ENCODE data around the gene ARID1B. TPM values are rescaled to one million over a fixed set of nuclear protein-coding genes. Genes with fewer than 3 reads are reported as not detected.

The ARID1B gene
- total RNA-seq, 2 donors from 2014 or later = 66.7 to 67.3 TPM

DNA sequence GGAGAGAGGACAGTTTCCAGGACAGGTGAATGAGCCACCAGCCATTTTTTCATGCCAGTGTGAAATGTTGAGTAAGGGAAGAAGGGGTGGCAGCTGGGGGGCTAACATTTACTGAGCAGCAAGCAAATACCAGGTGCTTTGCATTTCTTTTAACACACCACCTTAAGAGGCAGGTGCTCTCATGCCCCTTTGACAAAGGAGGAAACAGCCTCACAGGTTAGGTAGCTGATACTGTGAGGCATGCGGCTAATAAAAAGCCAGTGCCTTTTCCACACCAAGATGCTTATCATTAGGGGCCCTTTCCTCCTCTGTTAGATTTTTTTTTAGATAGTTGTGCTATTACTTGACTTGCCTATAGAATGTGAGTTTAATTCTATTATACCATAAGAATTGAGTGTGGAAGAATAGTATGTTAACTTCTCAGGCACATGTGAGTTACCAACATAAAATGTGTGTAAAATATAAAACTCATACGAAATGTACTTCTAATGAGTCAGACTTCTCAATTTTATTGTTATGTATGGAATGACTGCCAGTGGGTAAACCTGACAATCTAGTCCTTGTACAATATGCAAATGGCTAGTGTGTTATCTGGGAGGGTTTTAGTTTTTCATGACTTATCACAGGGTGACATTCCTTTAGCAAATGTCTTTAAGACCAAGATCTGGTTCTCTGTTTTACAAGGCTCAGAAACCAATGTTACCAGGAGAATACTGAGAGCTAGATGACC, 286.2 kb downstream of the ARID1B start:
- H3K27me3 Mint-ChIP-seq = no peaks in the 10 kb centered on the region
- no peaks in the 10 kb centered on the region for H3K36me3 Mint-ChIP-seq (ENCODE audit: low read depth)

DNA sequence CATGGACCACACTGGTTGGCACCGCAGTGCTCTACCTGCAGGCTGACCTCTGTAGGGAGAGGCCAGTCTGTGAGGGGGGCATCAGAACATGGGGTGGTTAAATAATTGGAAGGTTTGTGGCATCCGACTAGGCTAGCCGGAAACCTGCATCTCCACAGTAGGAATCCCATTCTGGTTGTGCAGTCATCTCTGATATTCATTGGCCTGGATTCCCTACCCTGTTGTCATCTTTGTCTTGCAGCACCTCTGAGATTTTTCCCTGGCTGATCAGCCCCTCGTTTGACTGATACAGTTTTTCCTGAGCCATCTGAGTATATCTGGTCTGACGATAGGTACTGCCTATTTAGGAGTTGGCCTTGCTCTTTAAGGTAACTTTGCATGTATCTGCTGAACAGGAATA, 286.7 kb downstream of the ARID1B start:
- no peak for ATAC-seq (replicated peaks)
- Mint-ChIP-seq H3K4me1 (peaks cover 33% of the 10 kb centered on the region), H3K27ac (no peak overlapping the region), H3K9me3 (no peaks in the 10 kb centered on the region), H3K27me3 (no peaks in the 10 kb centered on the region), H3K4me3 (no peak overlapping the region), H3K36me3 (ENCODE audit: low read depth) (no peaks in the 10 kb centered on the region)

More for the DNA sequence above, 286.2 kb downstream of the ARID1B start:
- Mint-ChIP-seq H3K4me3 (no peak overlapping the region), H3K9me3 (no peaks in the 10 kb centered on the region), H3K27ac (no peak overlapping the region), H3K4me1 (peaks cover 31% of the 10 kb centered on the region)
- ATAC-seq (replicated peaks) = peak; percentile 90

DNA sequence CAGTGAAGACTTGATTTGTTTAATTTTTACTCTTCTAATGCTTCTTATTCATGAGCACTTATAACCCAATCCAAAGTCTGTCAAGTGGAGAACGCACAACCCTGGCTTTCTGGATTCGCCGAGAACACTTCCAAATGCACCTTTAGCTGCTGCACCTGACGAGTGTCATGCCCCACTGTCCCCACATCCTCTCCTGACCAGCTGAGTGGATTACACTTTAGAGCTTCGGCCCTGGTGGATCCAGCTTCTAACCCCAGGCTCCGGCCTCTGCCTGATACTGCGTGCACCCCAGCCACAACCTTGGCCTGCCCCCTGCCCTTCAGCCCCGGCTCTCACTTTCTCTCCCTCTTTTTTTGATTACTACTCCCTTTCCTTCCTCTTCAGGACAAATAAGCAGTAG, 287.3 kb downstream of the ARID1B start:
- no peak overlapping the region for H3K27ac Mint-ChIP-seq
- H3K4me1 Mint-ChIP-seq = peaks cover 34% of the 10 kb centered on the region

DNA sequence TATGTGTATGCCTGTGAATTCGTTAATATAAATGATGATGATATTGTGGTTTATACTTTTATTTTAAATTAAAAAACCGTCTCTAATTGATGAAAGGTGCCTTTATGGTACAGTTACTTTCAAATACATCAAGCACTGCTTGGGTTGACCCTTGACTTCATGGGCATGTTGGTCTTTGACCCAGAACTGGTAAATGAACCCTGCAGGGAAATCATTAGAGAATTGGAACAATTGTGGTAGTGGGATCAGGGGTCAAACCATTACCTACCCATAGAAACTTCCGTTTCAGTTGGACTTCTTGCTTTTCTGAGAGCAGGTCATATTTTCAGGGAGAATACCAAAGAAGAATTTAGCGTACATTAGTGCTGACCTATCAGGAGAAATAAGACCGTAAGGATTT, 288.2 kb downstream of the ARID1B start:
- Mint-ChIP-seq H3K4me1 (peaks cover 36% of the 10 kb centered on the region), H3K4me3 (no peak overlapping the region), H3K27me3 (no peaks in the 10 kb centered on the region), H3K27ac (no peak overlapping the region), H3K36me3 (ENCODE audit: low read depth) (no peaks in the 10 kb centered on the region), H3K9me3 (no peaks in the 10 kb centered on the region)
- ATAC-seq (replicated peaks) = no peak

More for the DNA sequence above, 287.3 kb downstream of the ARID1B start:
- H3K9me3 Mint-ChIP-seq = no peaks in the 10 kb centered on the region
- no peaks in the 10 kb centered on the region for H3K27me3 Mint-ChIP-seq
- H3K4me3 Mint-ChIP-seq = no peak overlapping the region
- no peaks in the 10 kb centered on the region for H3K36me3 Mint-ChIP-seq (ENCODE audit: low read depth)
- ATAC-seq (replicated peaks) = no peak

DNA sequence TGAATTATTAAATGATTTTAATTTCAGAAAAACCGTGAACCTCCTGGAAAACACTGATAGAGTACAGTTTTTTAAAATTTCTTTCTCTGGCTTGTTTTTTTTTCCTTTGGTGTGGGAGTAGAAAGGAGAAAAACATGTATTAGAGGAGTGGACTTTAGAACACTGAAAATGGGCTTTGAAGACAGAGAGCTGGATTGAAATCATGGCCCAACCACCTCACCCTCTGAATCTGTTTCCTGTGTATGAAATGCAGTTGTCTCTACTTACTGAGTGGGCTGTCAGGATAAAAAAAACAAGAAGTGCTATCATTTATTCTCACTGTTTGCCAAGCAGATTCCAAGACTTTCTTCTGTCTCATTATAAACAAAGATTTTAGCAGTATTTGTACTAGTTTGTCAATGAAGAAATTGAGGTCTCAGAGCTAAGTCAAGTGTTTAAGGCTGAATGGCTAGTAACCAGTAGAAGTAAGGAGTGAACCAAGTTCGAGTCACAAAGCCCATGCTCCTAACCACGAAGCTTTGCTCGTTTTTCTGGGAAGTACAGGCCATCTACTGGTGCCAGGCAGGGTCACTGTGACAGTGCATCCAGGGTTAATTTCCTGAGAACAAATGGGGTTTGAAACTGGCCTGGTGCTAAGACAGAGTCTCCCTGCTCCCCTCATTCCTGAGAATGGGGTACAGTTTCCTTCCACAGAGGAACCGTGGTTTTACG, 289.8 kb downstream of the ARID1B start:
- H3K4me3 Mint-ChIP-seq = no peak overlapping the region
- H3K27ac Mint-ChIP-seq = peak overlapping the region; percentile 76
- no peak for ATAC-seq (replicated peaks)
- no peaks in the 10 kb centered on the region for H3K27me3 Mint-ChIP-seq
- H3K36me3 Mint-ChIP-seq (ENCODE audit: low read depth) = no peaks in the 10 kb centered on the region
- no peaks in the 10 kb centered on the region for H3K9me3 Mint-ChIP-seq
- peaks cover 38% of the 10 kb centered on the region for H3K4me1 Mint-ChIP-seq

DNA sequence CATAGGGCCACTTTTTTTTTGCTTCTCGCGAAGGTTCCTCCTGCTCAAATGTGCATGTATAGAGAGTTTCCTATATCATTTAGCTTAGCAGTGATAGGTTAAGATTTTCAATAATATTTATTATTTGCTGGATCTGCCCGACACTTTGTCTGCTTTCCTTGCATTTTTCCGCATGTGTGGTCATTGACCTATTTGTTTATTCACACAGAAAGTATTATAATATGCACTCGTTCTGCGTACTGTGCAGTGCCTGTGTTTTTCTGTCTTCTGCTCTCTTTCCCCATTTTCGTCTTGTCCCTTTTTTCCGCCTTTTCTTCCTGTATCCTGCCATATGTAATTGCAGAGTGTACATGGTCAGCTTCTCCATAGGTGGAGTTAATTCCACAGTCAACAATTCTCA, 290.3 kb downstream of the ARID1B start:
- Mint-ChIP-seq H3K36me3 (ENCODE audit: low read depth) (no peaks in the 10 kb centered on the region), H3K27me3 (no peaks in the 10 kb centered on the region), H3K4me3 (no peak overlapping the region), H3K4me1 (peaks cover 38% of the 10 kb centered on the region), H3K27ac (no peak overlapping the region), H3K9me3 (no peaks in the 10 kb centered on the region)
- no peak for ATAC-seq (replicated peaks)

DNA sequence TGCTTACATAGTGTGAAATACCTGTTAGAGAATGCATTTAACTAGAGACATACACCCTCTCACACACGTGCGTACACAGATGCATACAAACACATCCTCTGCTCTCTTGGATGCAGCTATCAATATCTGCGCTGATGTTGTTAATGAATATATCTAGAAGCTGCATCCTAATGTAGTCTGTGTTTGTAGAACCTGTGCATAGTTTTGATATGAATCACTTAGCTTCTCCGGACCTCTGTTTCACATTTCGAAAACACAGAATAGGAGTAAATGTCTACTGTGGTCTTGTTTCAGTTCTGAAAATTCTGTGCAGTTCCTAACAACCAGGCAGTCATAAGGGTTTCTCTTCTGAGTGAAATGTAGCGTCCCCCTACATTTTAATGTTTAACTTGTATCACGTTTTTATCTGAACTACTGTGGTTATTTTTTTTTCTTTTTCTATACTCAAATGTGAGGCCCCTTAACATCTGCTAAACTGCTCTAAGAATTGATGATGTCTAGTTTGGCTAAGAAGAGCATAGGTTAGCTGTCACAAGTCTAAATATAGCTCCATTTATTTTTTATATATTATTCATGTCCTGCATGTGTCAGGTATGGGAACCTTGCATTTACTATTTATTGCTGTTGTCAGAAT, 291.6 kb downstream of the ARID1B start:
- Mint-ChIP-seq H3K9me3 (no peaks in the 10 kb centered on the region), H3K36me3 (ENCODE audit: low read depth) (peaks cover 6% of the 10 kb centered on the region), H3K27ac (peak overlapping the region; percentile 74), H3K4me3 (peak overlapping the region; percentile 50), H3K4me1 (peaks cover 31% of the 10 kb centered on the region), H3K27me3 (no peaks in the 10 kb centered on the region)
- peak; percentile 92 for ATAC-seq (replicated peaks)

DNA sequence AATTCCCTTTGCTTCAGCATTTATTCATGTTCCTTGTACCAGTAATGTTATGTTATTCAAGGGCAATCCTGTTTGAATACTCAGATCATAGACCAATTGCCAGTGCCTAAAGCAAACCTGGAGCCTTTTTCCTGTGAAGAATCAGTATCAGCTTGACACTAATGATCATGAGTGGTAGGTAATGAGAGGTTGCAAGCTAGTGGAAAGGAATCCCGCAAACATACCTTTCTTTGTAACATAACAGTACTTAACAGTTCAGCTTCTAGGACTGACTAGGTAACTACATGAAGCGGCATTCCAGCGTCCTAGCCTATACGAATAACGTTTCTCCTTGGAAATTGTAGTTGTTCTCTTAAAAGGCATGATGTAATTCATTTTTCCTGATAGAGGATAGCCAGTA, 292.4 kb downstream of the ARID1B start:
- ATAC-seq (replicated peaks) = no peak
- H3K27ac Mint-ChIP-seq = no peak overlapping the region
- peaks cover 34% of the 10 kb centered on the region for H3K4me1 Mint-ChIP-seq
- H3K27me3 Mint-ChIP-seq = no peaks in the 10 kb centered on the region
- H3K36me3 Mint-ChIP-seq (ENCODE audit: low read depth) = peaks cover 14% of the 10 kb centered on the region
- H3K9me3 Mint-ChIP-seq = no peaks in the 10 kb centered on the region
- no peak overlapping the region for H3K4me3 Mint-ChIP-seq

DNA sequence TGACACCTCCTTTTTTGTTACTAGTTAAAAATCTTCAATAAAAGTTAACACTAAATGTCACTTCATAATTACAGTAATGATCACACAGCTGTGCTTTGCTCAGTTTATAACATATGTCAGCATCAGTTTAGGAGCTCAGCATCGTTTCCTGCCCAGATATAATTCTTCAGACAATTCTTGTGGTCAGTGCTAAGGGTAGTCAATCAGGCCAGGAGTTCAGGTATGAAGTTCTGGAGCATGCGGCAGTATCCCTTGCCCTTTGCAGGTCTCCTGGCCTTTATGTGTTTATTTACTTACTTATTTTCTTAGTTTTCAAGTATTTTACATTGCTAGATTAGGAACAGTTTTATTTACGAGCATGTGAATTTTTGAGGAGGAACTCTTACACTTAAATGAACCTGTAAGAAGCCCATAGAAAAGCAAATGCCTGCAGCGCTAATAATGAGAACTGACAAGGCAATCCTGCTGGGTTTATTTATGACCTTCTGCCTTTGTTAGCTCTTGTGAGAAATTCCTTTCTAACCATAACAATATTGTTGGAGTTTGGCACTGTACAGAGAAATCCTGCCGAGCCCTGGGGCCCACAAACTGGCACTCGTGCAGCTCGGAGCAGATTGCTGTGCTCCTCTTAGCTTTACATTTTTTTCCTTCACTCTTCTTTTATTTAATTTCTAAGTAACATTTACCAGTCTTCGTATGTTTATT, 293.4 kb downstream of the ARID1B start:
- Mint-ChIP-seq H3K4me1 (peaks cover 39% of the 10 kb centered on the region), H3K27ac (no peak overlapping the region), H3K4me3 (no peak overlapping the region), H3K36me3 (ENCODE audit: low read depth) (peaks cover 17% of the 10 kb centered on the region), H3K9me3 (no peaks in the 10 kb centered on the region), H3K27me3 (no peaks in the 10 kb centered on the region)
- ATAC-seq (replicated peaks) = no peak

DNA sequence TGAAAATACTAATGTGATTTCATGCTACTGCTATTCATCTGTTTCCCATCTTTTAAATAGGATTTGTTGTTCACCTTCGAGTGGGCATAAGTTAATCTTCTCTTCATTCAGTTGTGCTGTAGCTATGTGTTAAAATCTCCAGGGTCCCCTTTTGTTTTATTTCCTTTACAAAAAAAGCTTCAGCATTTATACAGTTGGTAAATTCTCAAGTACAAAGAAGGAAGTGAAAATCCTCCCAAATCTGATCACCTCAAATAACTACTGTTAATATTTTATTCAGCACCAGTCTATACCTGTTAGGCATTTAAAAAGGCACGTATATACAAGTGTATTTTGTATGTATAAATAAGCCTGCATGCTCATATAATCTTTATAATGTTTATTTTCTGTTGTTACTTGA, 294.9 kb downstream of the ARID1B start:
- Mint-ChIP-seq H3K27ac (no peak overlapping the region), H3K4me3 (no peak overlapping the region), H3K36me3 (ENCODE audit: low read depth) (peaks cover 17% of the 10 kb centered on the region), H3K4me1 (peaks cover 39% of the 10 kb centered on the region), H3K9me3 (no peaks in the 10 kb centered on the region), H3K27me3 (no peaks in the 10 kb centered on the region)
- no peak for ATAC-seq (replicated peaks)

DNA sequence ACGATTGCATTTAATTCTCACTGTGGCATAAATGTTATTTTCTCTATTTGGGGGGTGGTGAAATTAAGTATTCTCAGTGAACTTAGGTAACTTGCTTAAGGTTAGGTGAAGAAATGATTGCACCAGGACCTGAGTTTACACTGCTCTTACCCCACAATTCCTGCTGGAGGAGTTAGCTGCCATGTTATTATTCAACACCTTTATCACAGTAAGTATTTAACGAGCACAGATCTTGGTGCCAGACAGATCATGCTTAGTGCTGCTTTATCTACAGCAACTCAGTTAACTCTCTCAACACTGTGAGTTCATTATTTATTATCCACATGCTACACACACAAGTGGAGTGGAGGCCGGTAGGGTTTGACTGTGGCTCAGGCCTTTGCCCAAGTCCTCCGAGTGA, 296.4 kb downstream of the ARID1B start:
- H3K27me3 Mint-ChIP-seq = no peaks in the 10 kb centered on the region

DNA sequence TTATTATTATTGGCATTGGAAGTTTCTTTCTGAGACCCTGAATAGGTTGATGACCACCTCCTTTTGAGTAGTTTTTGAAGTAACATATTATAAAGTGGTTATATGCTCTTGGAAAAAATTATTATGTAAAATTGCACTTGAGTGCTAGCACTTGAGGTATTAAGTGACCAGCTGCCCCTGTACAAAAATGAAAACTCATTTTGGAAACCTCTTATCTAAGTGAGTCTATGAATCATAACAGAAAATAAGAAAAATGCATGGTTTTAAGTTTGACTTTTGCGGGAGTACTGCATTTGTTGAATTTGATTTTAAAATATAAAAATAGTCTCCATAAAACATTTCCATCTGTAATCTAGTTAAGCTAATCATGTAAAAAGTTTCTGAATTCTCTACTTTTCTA, 297.8 kb downstream of the ARID1B start:
- peak overlapping the region; percentile 96 for H3K27ac Mint-ChIP-seq
- no peak for ATAC-seq (replicated peaks)
- H3K4me1 Mint-ChIP-seq = peaks cover 35% of the 10 kb centered on the region
- H3K27me3 Mint-ChIP-seq = no peaks in the 10 kb centered on the region
- no peaks in the 10 kb centered on the region for H3K9me3 Mint-ChIP-seq
- peak overlapping the region; percentile 79 for H3K4me3 Mint-ChIP-seq
- H3K36me3 Mint-ChIP-seq (ENCODE audit: low read depth) = peaks cover 17% of the 10 kb centered on the region

More for the DNA sequence above, 296.4 kb downstream of the ARID1B start:
- H3K36me3 Mint-ChIP-seq (ENCODE audit: low read depth) = peaks cover 17% of the 10 kb centered on the region
- no peak overlapping the region for H3K27ac Mint-ChIP-seq
- peaks cover 35% of the 10 kb centered on the region for H3K4me1 Mint-ChIP-seq
- no peak overlapping the region for H3K4me3 Mint-ChIP-seq
- no peaks in the 10 kb centered on the region for H3K9me3 Mint-ChIP-seq
- no peak for ATAC-seq (replicated peaks)

DNA sequence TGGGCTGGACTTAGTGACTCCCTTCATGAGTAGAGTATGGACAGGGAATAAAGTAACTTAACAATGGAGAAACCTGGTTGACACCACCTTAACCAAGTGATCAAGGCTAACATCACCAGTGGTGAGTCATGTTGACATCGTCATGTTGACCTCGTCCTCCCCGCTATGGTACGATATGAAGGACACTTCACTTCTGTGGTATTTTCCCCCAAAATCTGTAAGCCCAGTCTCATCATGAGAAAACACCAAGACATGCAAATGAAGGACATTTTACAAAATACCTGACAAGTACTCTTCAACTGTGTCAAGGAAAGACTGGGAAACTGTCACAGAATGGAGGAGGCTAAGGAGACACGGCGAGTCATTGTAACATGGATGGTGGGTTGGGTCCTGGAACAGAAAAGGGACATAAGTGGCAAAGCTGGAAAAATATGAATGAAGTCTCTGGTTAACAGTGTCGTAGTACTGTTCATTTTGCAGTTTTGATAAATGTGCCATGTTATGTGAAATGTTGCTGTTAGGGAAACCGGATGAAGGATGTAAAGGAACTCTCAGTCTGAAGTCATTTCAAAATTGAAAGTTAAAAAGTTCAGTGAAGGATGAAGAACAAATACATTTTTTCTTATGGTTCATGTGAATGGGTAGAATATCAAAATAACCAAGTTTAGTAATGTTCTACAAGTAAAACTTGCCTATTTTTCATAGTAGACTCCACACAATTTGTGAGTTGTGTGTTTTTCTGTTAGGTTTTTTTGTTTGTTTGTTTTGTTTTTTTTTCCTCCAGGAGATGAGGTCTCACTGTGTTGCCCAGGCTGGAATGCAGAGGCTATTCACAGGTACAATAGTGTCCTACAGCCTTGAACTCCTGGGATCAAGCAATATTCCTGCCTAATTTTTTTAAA, 298.6 kb downstream of the ARID1B start:
- ATAC-seq (replicated peaks) = peak; percentile 94
- Mint-ChIP-seq H3K4me1 (peaks cover 30% of the 10 kb centered on the region), H3K27ac (peak overlapping the region; percentile 96), H3K27me3 (no peaks in the 10 kb centered on the region), H3K4me3 (peak overlapping the region; percentile 79), H3K9me3 (no peaks in the 10 kb centered on the region), H3K36me3 (ENCODE audit: low read depth) (peaks cover 17% of the 10 kb centered on the region)

DNA sequence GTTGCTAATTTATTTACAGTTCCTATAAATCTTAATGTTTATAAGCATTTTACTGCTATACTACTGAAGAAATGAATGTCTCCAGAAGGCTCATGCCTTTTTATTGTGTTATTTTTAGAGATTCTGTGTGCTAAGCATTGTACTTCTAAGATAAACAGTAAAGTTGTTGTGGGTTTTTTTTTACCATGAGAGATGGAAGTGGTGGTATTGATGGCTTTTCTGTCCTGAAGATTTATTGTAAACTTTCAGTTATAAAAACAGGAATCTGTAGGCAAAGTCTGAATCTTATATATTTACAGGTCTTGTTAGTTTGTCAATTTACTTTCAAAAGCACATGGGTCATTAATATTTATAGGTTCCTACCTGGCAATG, 299.3 kb downstream of the ARID1B start:
- no peaks in the 10 kb centered on the region for H3K27me3 Mint-ChIP-seq
- H3K36me3 Mint-ChIP-seq (ENCODE audit: low read depth) = peaks cover 17% of the 10 kb centered on the region
- no peaks in the 10 kb centered on the region for H3K9me3 Mint-ChIP-seq
- H3K4me1 Mint-ChIP-seq = peaks cover 30% of the 10 kb centered on the region
- H3K27ac Mint-ChIP-seq = peak overlapping the region; percentile 96
- no peak for ATAC-seq (replicated peaks)
- H3K4me3 Mint-ChIP-seq = peak overlapping the region; percentile 79

Data from activated T-helper 17 cell treated with anti-CD3 and anti-CD28 coated beads, Interleukin-2, amount 50 U/mL, for 72 hours (primary cell).